GM18520 (cell line): Measurements from ENCODE around the gene PCDH11X.
"Not testable (repeated sequence)": the region's sequence is repeated elsewhere in the genome, so short reads cannot be mapped to it uniquely, and the experiment has no call there.

Experiments used
- ATAC-seq: cut with Tn5 transposase; IDR thresholded peaks from one replicate; pipeline ENCODE4 v1.9.1; 2021; ENCODE audit not compliant: unreplicated experiment

PCDH11X gene

GRCh38 chrX:91779135-91779534 lies at the start of gene PCDH11X:
PCDH11X (plus strand) TSS chrX:91779375; CDS start chrX:91835505, 56,130 bp downstream.
- not testable (repeated sequence) for ATAC-seq

- ATAC-seq = not testable (repeated sequence)
Observed at GRCh38 chrX:91747446-91747845, 31.7 kb upstream of the PCDH11X start.

GRCh38 chrX:91753022-91753421 lies 26.2 kb upstream of the PCDH11X start:
- ATAC-seq = not testable (repeated sequence)

GRCh38 chrX:91770619-91771488 lies 8.3 kb upstream of the PCDH11X start:
- ATAC-seq = peak; percentile 92

- ATAC-seq = not testable (repeated sequence)
Observed at GRCh38 chrX:91773943-91774342, 5.2 kb upstream of the PCDH11X start.

GRCh38 chrX:91780008-91780407 lies 833 bp downstream of the PCDH11X start:
- ATAC-seq = not testable (repeated sequence)

- ATAC-seq = not testable (repeated sequence)
Observed at GRCh38 chrX:91780698-91781097, 1.5 kb downstream of the PCDH11X start.

GRCh38 chrX:91781553-91782298 lies 2.6 kb downstream of the PCDH11X start:
- ATAC-seq = not testable (repeated sequence)

- ATAC-seq = not testable (repeated sequence)
Observed at GRCh38 chrX:91782825-91783224, 3.6 kb downstream of the PCDH11X start.

GRCh38 chrX:91817537-91817936 lies 38.4 kb downstream of the PCDH11X start:
- not testable (repeated sequence) for ATAC-seq

GRCh38 chrX:91825321-91825720 lies 46.1 kb downstream of the PCDH11X start:
- ATAC-seq = not testable (repeated sequence)
